Mesenchymal stem cell (in vitro differentiated cells and primary cell): ENCODE data around the gene MSRB1.
A peak's percentile ranks its signal among the peaks of the same experiment; 100 is the strongest.

ENCODE experiments used
- DNase-seq: peaks from one replicate; pipeline ENCODE4 v3.0.0-alpha.2; 2013
- H2AFZ ChIP-seq: one replicate; pipeline ENCODE4 v1.6.1; 2013; ENCODE audit warnings: low read depth, mild to moderate bottlenecking, control low read depth, inconsistent platforms, low read length, moderate library complexity
- H2AK5ac ChIP-seq: 2 replicates; pipeline ENCODE4 v1.6.1; 2013; ENCODE audit warnings: low read length, moderate library complexity, mild to moderate bottlenecking, inconsistent platforms; ENCODE audit not compliant: severe bottlenecking
- H2BK120ac ChIP-seq: one replicate; pipeline ENCODE4 v1.6.1; 2013; ENCODE audit warnings: low read depth, mild to moderate bottlenecking, inconsistent platforms, low read length, moderate library complexity
- H2BK12ac ChIP-seq, 2 experiments: one replicate each; pipeline ENCODE4 v1.6.1; 2013; ENCODE audit warnings: inconsistent platforms in 2 of 2, low read length in 2 of 2, mild to moderate bottlenecking in 2 of 2, moderate library complexity in 2 of 2, control low read depth in 1 of 2
- H2BK15ac ChIP-seq: one replicate; pipeline ENCODE4 v1.6.1; 2013; ENCODE audit warnings: mild to moderate bottlenecking, low read depth, inconsistent platforms; ENCODE audit not compliant: poor library complexity, severe bottlenecking
- H2BK5ac ChIP-seq: 2 replicates; pipeline ENCODE4 v1.6.1; 2013; ENCODE audit warnings: low read depth, mild to moderate bottlenecking, low read length, control low read depth, inconsistent platforms; ENCODE audit not compliant: poor library complexity, severe bottlenecking
- H3K14ac ChIP-seq, 2 experiments: one replicate each; pipeline ENCODE4 v1.6.1; 2013; ENCODE audit warnings: inconsistent platforms in 2 of 2, low read length in 2 of 2, control low read depth in 1 of 2, mild to moderate bottlenecking in 1 of 2, moderate library complexity in 1 of 2
- H3K18ac ChIP-seq, 2 experiments: one replicate each; pipeline ENCODE4 v1.6.1; 2013; ENCODE audit warnings: inconsistent platforms in 2 of 2, low read length in 2 of 2, control low read depth in 1 of 2, low read depth in 1 of 2, mild to moderate bottlenecking in 1 of 2
- H3K23ac ChIP-seq, 2 experiments: one replicate each; pipeline ENCODE4 v1.6.1; 2013; ENCODE audit warnings: inconsistent platforms in 2 of 2, low read length in 2 of 2, mild to moderate bottlenecking in 2 of 2, moderate library complexity in 2 of 2, control low read depth in 1 of 2
- H3K27ac ChIP-seq: 2 replicates; pipeline ENCODE4 v1.5.1; 2013; ENCODE audit warnings: mild to moderate bottlenecking, moderate library complexity, low read length, control low read depth, inconsistent platforms; ENCODE audit not compliant: poor library complexity, severe bottlenecking
- H3K27me3 ChIP-seq, 2 experiments: 2 replicates each; pipeline versions ENCODE4 v1.6.1 to v1.7.0; 2013; ENCODE audit warnings: low read length in 2 of 2, mild to moderate bottlenecking in 2 of 2, moderate library complexity in 2 of 2, control low read depth in 1 of 2, inconsistent platforms in 1 of 2; ENCODE audit not compliant: control insufficient read depth in 1 of 2, insufficient read depth in 1 of 2
- H3K36me3 ChIP-seq, 2 experiments: 2 replicates each; pipeline versions ENCODE4 v1.6.1 to v1.7.0; 2013; ENCODE audit warnings: low read length in 2 of 2, control low read depth in 1 of 2, inconsistent platforms in 1 of 2, low read depth in 1 of 2, mild to moderate bottlenecking in 1 of 2; ENCODE audit not compliant: insufficient read depth in 2 of 2, control insufficient read depth in 1 of 2
- H3K4ac ChIP-seq, 2 experiments: one replicate each; pipeline ENCODE4 v1.6.1; 2013; ENCODE audit warnings: inconsistent platforms in 2 of 2, low read length in 2 of 2, mild to moderate bottlenecking in 2 of 2, moderate library complexity in 2 of 2, control low read depth in 1 of 2, low read depth in 1 of 2
- H3K4me1 ChIP-seq: 2 replicates; pipeline ENCODE4 v1.6.1; 2013; ENCODE audit warnings: low read depth, low read length, control low read depth; ENCODE audit not compliant: control insufficient read depth, insufficient read depth
- H3K4me2 ChIP-seq: 2 replicates; pipeline ENCODE4 v1.6.1; 2013; ENCODE audit warnings: low read length, mild to moderate bottlenecking, inconsistent platforms; ENCODE audit not compliant: poor library complexity, severe bottlenecking
- H3K4me3 ChIP-seq, 2 experiments: 2 replicates each; pipeline versions ENCODE4 v1.5.1 to v1.7.0; 2013; ENCODE audit warnings: low read length in 2 of 2, mild to moderate bottlenecking in 2 of 2, control low read depth in 1 of 2, low read depth in 1 of 2; ENCODE audit not compliant: insufficient read depth in 1 of 2
- H3K79me1 ChIP-seq: replicated peaks from 2 replicates; pipeline ENCODE4 v1.6.1; 2013; ENCODE audit warnings: mild to moderate bottlenecking, control low read depth, low read length, inconsistent platforms; ENCODE audit not compliant: poor library complexity, severe bottlenecking
- H3K9ac ChIP-seq: 2 replicates; pipeline ENCODE4 v1.7.0; 2013; ENCODE audit warnings: mild to moderate bottlenecking, low read length, moderate library complexity
- H3K9me3 ChIP-seq: 2 replicates; pipeline ENCODE4 v1.7.0; 2013; ENCODE audit warnings: mild to moderate bottlenecking, low read length; ENCODE audit not compliant: control insufficient read depth
- H4K8ac ChIP-seq: one replicate; pipeline ENCODE4 v1.6.1; 2013; ENCODE audit warnings: inconsistent platforms, mild to moderate bottlenecking, low read length, moderate library complexity
- H4K91ac ChIP-seq: one replicate; pipeline ENCODE4 v1.6.1; 2013; ENCODE audit warnings: mild to moderate bottlenecking, low read length, inconsistent platforms
- WGBS: methylation state at CpG from one replicate; pipeline ENCODE4 v1.1.7; 2013; ENCODE audit warnings: mixed read lengths; 5-methylcytosine and 5-hydroxymethylcytosine counted together

The MSRB1 gene

DNA sequence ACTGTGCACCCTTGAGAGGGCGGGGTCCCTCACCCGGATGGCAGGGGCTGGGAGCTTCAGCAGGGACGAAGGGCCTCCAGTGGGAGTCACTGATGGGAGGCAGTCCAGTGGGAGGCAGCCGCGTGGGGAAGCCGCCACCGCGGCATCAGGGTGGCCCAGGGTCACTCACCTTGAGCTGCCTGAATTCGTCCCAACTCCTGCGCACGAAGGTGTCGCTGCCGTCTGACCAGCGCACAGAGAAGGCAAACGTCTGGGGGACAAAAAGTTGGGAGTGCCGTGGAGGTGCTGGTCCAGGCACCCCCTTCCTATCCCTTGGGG is 37.7 kb upstream of the MSRB1 start:
- WGBS, result 69% methylated on average over 16 of the region's 16 CpGs
- Histone ChIP-seq H3K4me1 (peaks cover 33% of the 10 kb centered on the region), H3K18ac (no peak overlapping the region), H3K9ac (no peak overlapping the region), H3K4ac (no peak overlapping the region), H2AK5ac (no peak overlapping the region), H3K23ac (no peak overlapping the region), H3K9me3 (no peaks in the 10 kb centered on the region), H3K4me2 (no peak overlapping the region), H2BK12ac (no peak overlapping the region), H3K27me3 (peaks cover 35 to 41% of the 10 kb centered on the region in 2 experiments), H3K4me3 (peak overlapping the region in 1 of 2 experiments; percentile 4), H4K8ac (no peak overlapping the region), H4K91ac (no peak overlapping the region), H3K79me1 (peaks cover 7% of the 10 kb centered on the region), H3K14ac (no peak overlapping the region), H3K27ac (no peak overlapping the region), H3K36me3 (peaks cover 32 to 51% of the 10 kb centered on the region in 2 experiments), H2AFZ (no peak overlapping the region), H2BK5ac (no peak overlapping the region), H2BK15ac (no peak overlapping the region), H2BK120ac (no peak overlapping the region)
- no peak for DNase-seq

DNA sequence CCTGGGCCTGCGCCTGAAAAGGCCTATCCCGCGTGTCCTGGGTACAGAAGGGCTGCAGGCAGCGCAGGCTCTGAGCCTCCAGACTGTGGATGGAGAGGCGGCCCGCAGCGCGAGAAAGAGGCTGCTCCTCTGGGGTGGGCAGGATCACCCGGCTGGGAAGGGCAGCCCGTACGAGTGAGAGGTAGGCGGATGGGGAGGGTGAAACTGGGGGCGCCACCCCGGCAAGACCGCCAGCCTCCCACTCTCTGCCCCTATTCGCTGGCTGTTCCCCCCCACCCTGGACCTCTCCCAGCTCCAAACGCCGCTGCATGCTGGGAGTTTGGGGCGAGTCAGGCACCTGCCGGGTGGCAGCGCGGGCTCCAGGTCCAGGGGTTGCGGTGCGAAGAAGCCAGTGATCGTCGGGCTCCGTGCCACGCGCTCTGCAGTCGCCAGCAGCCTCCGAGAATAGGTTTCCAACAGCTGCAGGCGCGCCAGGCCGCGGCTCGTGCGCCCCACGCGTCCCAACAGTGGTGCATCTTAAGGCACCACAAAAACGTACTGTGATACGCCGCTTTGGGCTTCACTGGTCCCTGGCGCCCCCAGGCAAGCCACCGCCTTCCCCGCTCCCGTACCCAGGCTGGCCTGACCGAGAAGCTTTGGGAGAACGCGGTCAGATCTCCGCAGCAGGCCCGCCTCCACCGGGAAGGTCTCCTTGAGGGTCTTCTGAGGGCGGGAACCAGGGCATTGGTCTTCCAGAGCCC is 37.2 kb upstream of the MSRB1 start:
- peaks cover 34 to 51% of the 10 kb centered on the region in 2 experiments for H3K36me3 ChIP-seq
- H2AK5ac ChIP-seq, result no peak overlapping the region
- no peaks in the 10 kb centered on the region for H3K9me3 ChIP-seq
- DNase-seq, result no peak
- H2BK120ac ChIP-seq, result no peak overlapping the region
- 20% methylated on average over 41 of the region's 53 CpGs for WGBS
- H3K27me3 ChIP-seq, result peaks cover 35 to 41% of the 10 kb centered on the region in 2 experiments
- no peak overlapping the region for H4K91ac ChIP-seq
- peaks cover 28% of the 10 kb centered on the region for H3K4me1 ChIP-seq
- no peak overlapping the region for H3K4me2 ChIP-seq
- H3K18ac ChIP-seq, result no peak overlapping the region
- H3K9ac ChIP-seq, result no peak overlapping the region
- H2BK12ac ChIP-seq, result no peak overlapping the region
- no peak overlapping the region for H2BK5ac ChIP-seq
- H3K14ac ChIP-seq, result no peak overlapping the region
- H4K8ac ChIP-seq, result no peak overlapping the region
- peaks cover 7% of the 10 kb centered on the region for H3K79me1 ChIP-seq
- H2AFZ ChIP-seq, result no peak overlapping the region
- no peak overlapping the region for H2BK15ac ChIP-seq
- peak overlapping the region in 1 of 2 experiments; percentile 4 for H3K4me3 ChIP-seq
- H3K4ac ChIP-seq, result no peak overlapping the region
- no peak overlapping the region for H3K27ac ChIP-seq
- H3K23ac ChIP-seq, result no peak overlapping the region

- no peak overlapping the region for H3K18ac ChIP-seq
- WGBS, result 16% methylated on average over 51 of the region's 70 CpGs
- H4K91ac ChIP-seq, result no peak overlapping the region
- no peak overlapping the region for H4K8ac ChIP-seq
- no peak overlapping the region for H3K4me3 ChIP-seq
- peak overlapping the region; percentile 33 for H2BK15ac ChIP-seq
- no peak overlapping the region for H3K27ac ChIP-seq
- DNase-seq, result no peak
- peaks cover 41 to 58% of the 10 kb centered on the region in 2 experiments for H3K36me3 ChIP-seq
- peaks cover 28% of the 10 kb centered on the region for H3K4me1 ChIP-seq
- H2BK12ac ChIP-seq, result no peak overlapping the region
- no peak overlapping the region for H3K14ac ChIP-seq
- H2AFZ ChIP-seq, result no peak overlapping the region
- H2BK120ac ChIP-seq, result no peak overlapping the region
- no peak overlapping the region for H2BK5ac ChIP-seq
- no peak overlapping the region for H3K4ac ChIP-seq
- H2AK5ac ChIP-seq, result no peak overlapping the region
- H3K4me2 ChIP-seq, result no peak overlapping the region
- H3K9ac ChIP-seq, result no peak overlapping the region
- H3K9me3 ChIP-seq, result no peaks in the 10 kb centered on the region
- peak overlapping the region; percentile 22 to 23 for H3K23ac ChIP-seq
- H3K27me3 ChIP-seq, result peaks cover 35 to 41% of the 10 kb centered on the region in 2 experiments
- peaks cover 12% of the 10 kb centered on the region for H3K79me1 ChIP-seq
These were observed 36.5 kb upstream of the MSRB1 start for GRCh38 chr16:1979271-1980029.

- Histone ChIP-seq H3K23ac (no peak overlapping the region), H4K8ac (no peak overlapping the region), H4K91ac (no peak overlapping the region), H2BK15ac (no peak overlapping the region), H2BK5ac (no peak overlapping the region), H2BK120ac (no peak overlapping the region), H3K14ac (no peak overlapping the region), H3K4me3 (no peak overlapping the region), H3K27ac (no peak overlapping the region), H3K18ac (no peak overlapping the region), H3K36me3 (peaks cover 45 to 67% of the 10 kb centered on the region in 2 experiments), H2AFZ (no peak overlapping the region), H3K27me3 (peaks cover 35 to 41% of the 10 kb centered on the region in 2 experiments), H3K9ac (no peak overlapping the region), H2BK12ac (no peak overlapping the region), H3K9me3 (no peaks in the 10 kb centered on the region), H2AK5ac (no peak overlapping the region), H3K4me1 (peaks cover 29% of the 10 kb centered on the region), H3K4me2 (no peak overlapping the region), H3K4ac (no peak overlapping the region), H3K79me1 (peaks cover 20% of the 10 kb centered on the region)
- 78% methylated on average over 37 of the region's 37 CpGs for WGBS
- DNase-seq, result no peak
These were observed 35.6 kb upstream of the MSRB1 start for GRCh38 chr16:1978476-1979120.
